Kidney glomerular epithelial cell (primary cell): Measurements from ENCODE around the gene SMAD1.
"Not testable (repeated sequence)": the region's sequence is repeated elsewhere in the genome, so short reads cannot be mapped to it uniquely, and the experiment has no call there.

ENCODE experiments used
- DNase-seq: peaks from one replicate; lab custom pipeline; 2025; lab: John Stamatoyannopoulos, UW

Gene SMAD1

DNA sequence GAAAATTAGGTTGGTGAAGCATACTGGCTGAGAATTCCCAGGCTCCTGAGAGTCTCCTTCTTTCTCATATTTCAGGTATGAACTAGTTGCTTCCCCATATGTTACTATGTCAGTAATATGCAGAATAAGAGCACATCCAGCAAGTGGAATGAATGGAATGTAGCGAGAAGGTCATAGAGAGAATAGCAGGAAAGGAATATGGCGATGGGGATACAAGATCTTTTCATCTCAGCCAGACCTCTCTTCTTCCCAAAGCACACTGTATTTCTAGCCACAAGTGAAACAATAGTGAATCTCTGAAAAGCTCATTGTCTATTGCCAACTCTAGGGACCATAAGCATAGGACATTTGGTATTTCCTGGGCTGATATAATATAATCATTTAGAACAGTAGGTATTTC, 82.9 kb downstream of the SMAD1 start:
- DNase-seq, result no peak

DNA sequence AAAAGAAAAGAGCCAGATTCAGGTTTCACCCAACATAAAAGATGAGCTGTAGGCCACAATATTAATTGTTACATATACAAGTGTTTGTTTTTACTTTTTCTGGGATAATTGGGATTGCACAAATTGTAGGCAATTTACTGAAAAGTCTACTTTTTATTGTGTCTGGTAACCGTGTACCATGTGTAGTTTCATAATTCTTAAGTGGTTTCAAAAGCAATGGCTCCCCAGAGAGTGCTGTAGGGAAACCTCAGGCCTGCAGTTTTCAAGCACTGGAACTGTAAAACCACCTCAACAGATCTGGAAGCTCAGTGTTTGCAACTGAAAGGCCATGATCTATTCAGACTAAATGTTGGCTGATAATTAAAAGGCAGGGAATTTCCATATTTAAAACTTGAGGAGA, 83.7 kb downstream of the SMAD1 start:
- no peak for DNase-seq

DNA sequence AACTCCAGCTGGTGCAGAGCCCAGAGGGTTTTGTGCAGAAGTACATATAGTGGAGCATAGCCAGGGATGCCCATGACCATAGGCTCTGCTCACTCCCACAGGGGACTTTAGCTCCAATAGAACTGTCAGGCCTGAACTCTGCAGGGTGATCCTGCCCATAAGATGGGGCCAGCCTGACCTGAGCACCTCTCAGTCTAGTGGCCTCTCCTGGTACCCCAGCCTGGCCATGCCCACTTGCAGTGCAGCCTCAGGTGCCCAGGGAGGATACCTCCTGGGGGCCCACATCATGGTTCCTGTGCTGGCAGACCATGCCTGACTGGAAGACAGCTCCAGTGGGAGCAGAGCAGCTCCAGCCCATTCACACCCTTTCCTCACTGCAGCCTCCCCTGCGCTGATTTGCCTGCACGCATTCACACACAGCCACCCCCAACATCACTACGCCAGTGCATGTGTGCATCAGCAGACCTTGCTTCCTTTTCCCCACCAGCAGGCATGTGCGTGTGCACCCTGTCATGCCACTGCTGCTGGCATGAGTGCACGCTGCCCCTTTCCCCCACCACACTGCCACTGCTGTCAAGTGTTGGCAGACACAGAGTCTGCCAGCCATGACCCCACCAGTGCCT, 84.5 kb downstream of the SMAD1 start:
- DNase-seq, result no peak

DNA sequence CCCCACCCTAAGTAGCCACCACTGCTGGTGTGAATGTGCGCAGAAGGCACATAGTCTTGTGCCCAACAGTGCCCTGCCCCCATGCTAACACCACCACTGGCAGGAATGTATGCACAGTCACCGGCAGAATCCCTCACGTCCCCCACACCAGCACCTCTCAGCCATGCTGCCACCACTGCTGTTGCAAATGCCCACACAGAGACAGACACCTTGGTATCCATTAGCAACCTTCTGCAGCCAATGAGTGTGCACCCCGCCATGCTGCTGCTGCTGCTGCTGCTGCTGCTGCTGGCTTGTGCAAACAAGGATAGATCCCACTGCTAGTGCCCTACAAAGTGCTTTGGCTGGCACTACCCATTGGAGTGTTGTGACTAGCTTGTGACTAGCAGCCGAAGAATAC, 85.1 kb downstream of the SMAD1 start:
- DNase-seq, result no peak

DNA sequence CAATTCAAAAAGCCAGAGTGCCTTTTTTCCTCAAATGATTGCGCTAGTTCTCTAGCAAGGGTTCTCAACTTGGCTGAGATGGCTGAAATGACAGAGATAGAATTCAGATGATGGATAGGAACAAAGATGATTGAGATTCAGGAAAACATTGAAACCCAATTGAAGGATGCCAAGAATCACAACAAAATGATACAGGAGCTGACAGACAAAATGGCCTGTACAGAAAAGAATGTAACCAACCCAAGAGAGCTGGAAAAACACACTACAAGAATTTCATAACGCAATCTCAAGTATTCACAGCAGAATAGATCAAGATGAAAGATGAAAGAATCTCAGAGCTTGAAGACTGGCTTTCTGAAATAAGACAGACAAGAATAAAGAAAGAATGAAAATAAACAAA, 85.9 kb downstream of the SMAD1 start:
- no peak for DNase-seq

DNA sequence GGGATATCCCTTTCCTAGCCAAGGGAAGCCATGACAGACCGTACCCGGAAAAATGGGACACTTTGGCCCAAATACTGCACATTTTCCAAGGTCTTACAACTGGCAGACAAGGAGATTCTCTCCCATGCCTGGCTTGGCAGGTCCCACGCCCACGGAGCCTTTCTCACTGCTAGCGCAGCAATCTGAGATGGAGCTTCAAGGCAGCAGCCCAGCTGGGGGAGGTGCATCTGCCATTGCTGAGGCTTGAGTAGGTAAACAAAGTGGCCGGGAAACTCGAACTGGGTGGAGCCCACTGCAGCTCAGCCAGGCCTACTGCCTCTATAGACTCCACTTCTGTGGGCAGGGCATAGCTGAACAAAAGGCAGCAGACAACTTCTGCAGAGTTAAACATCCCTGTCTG, 92.9 kb downstream of the SMAD1 start:
- not testable (repeated sequence) for DNase-seq

DNA sequence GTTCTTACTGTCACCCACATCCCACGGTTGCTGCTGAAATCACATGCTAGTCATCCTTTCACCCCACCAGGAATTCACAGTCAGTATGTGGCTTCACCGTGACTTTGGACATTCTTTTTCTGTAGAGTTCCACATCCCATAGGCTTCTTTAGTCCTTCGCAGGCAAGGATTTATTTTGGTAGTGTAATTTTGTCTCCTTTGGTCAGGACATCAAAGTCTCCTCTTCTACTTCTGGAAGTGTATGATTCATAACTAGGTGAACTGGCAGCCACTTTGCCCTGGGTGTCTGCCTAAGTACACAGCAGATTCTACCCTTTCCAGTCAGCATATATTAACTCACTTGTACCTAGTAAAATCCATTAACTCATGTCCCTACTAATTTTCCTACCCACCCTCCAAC, 99.3 kb downstream of the SMAD1 start:
- no peak for DNase-seq

DNA sequence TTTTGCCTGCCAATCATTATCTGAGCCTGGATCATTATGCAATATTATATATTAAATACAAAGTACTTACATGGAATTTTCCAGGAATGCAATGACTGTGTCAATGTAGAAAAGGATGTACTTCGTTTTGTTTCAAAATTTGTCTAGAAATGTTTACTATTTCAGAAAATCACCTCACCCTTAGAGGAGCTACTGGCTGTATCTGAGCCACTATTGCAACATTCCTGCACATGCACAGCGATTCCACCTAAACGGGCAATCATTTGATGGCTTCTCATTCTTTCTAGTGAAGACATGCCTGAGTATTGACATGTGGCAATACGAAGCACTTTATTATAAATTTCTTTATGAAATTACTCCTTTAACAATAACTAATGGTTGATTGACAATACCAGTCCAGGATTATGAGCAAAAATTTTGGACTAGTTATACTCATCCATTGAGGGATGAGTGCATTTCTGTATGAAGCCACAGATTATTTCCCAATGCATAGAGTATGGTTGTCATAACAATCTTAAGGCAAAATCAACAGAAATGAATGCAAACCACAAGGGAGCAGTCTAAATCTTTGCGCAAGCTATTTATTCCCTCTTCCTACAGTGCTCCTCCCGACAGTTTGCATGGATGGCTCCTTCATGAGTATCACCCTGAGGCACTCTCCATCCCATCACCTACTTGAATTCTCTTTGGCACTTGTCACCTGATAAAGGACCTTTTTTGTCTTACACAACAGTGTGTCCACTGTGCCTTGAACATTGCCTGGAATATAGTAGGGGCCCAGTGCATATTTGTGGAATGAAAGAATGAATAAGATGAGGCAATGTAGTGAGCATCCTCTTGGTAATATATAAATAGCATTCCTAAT, 101.8 kb downstream of the SMAD1 start:
- no peak for DNase-seq

DNA sequence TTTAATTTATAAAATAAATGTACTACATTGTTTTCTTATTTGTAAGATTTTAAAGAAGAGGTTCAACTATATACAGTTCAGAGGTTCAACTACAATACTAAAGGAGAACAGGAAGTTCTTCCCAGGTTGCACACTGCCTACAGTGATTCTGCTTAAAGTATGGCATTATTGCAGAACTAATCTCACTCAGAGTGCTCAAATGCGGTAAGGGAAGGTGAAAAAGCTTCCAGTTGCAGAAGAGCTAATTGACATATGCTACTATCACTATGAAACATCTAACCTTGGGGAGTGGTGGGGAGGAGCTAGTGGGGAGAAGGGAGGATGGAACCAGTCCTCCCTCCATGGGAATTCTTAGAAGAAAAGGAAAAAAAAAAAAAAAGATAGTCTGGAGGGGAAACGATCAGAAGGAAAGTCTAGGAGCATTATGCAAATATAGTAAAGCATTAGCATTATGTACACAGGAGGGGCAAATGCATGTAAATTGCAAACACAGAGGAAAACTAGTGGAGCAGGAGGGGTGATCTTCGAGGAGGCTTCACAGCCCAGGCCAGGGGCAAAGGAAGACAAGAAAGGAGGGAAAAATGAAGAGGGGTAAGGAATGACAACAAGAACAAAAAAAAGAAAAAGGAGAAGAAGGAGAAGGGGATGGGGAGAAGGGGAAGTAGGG, 105.6 kb downstream of the SMAD1 start:
- DNase-seq, result no peak

DNA sequence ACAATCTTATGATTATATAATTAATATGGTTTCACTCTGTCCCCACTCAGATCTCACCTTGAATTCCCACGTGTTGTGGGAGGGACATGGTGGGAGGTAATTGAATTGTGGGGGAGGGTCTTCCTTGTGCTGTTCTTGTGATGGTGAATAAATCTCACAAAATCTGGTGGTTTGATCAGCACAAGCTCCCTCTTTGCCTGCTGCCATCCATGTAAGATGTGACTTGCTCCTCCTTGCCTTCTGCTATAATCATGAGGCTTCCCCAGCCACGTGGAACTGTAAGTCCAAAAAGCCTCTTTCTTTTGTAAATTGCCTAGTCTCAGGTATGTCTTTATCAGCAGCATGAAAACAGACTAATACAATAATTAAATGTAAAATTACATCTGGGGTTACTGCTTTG, 107.7 kb downstream of the SMAD1 start:
- not testable (repeated sequence) for DNase-seq

DNA sequence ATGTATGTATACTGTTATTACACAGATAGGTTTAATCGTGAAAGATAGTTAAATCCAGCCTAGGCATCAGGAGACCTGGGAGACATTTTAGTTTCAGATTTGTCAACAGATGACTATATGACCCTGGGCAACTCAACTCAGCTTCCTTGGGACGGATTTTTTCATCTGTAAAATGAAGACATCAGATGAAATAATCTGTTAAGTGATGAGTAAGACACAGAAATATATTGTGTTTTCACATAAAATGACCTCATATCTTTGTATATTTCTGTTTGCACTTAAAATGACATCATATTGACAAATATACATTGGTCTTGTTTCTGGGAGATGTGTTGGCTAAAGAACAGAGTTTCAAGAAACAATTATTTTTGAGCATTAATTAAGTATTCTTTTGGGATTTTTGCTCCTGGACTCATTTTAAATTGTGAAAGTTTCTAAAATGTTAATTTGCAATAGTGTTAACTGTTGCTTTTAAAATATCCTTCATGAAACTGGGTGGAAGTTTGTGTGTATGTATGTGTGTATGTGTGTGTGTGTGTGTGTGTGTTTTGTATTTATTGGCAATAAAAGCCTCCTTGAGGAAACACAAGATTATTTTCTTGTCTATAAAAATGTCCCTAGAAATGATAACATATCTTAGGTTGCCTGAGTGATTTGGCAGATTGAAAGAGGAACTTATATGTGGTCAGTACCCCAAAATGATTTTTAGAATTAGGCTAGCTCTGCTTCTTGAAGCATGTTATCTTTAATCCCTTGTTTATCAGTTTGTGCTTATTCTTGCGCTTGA, 108.5 kb downstream of the SMAD1 start:
- DNase-seq, result no peak

DNA sequence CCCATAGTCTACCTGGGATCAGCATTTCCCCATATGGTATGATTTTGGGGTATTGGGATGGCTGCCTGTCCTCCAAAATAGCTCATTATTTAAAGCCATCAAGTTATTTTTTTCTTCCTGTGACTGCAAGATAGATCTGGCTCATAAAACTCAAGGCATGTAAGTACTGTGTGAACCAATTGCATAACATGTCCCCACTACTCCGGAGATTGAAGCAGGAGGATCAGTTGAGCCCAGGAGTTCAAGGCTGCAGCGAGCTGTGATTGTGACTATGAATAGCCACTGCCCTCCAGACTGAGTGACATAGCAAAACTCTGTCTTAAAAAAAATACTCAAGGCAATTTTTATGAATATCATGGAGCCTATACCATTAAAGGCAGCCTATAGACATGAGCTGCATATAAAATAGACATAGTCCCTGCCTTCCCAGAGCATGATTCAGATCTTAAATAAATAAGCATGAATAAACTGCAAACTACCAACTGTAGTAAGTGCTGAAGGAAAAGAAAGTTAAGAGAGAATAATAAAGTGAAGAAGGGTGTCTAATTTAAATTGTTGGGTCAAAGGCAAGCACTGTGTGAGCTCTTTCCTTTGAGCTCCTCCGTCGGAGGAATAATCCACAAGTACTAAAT, 120.6 kb downstream of the SMAD1 start:
- DNase-seq, result no peak

DNA sequence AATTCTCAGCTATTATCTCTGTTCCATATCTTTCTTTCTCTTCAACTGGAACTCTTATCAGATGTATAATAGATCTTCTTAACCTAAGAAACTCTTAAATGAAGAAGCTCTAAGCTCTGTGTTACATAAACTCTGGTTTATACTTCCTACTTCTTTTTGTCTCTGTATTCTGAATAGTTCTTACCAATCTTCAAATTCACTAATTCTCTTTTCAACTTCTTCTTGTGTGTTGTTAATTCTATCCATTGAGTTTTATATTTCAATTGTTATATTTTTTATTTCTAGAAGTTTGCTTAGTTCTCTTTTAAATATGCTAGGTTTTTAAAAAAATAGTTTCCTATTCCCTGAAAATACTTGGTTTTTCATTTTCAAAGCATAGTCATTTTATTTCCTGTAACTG, 124.3 kb downstream of the SMAD1 start:
- DNase-seq, result no peak
